WERI-Rb-1 (cell line): ENCODE data around the gene FLYWCH1.

Experiments used
- DNase-seq: peaks from one replicate; pipeline ENCODE4 v3.0.0-alpha.2; 2020
- H3K27ac ChIP-seq: fragments of 250-450 bp; sonication (Bioruptor Pico); 2 replicates; pipeline ENCODE4 v1.5.1; 2020; ENCODE audit warnings: mild to moderate bottlenecking, moderate library complexity
- H3K27me3 ChIP-seq: fragments of 250-450 bp; sonication (Bioruptor Pico); 2 replicates; pipeline ENCODE4 v1.5.1; 2021; ENCODE audit warnings: mild to moderate bottlenecking, low read depth, moderate library complexity; ENCODE audit not compliant: insufficient read depth, severe bottlenecking
- H3K36me3 ChIP-seq: fragments of 250-450 bp; sonication (Bioruptor Pico); 2 replicates; pipeline ENCODE4 v1.5.1; 2020; ENCODE audit warnings: mild to moderate bottlenecking, moderate library complexity
- H3K4me3 ChIP-seq: 2 replicates; pipeline ENCODE4 v1.5.1; 2011; ENCODE audit warnings: low read depth, mild to moderate bottlenecking, control low read depth, low read length
- H3K9me3 ChIP-seq: fragments of 250-450 bp; sonication (Bioruptor Pico); 2 replicates; pipeline ENCODE4 v1.5.1; 2021; ENCODE audit warnings: mild to moderate bottlenecking, moderate library complexity; ENCODE audit not compliant: severe bottlenecking
- CTCF ChIP-seq: IDR thresholded peaks from 2 replicates; pipeline ENCODE4 v1.5.1; 2011; ENCODE audit warnings: low read depth, mild to moderate bottlenecking, control low read depth, inconsistent platforms, low read length

Gene FLYWCH1

DNA sequence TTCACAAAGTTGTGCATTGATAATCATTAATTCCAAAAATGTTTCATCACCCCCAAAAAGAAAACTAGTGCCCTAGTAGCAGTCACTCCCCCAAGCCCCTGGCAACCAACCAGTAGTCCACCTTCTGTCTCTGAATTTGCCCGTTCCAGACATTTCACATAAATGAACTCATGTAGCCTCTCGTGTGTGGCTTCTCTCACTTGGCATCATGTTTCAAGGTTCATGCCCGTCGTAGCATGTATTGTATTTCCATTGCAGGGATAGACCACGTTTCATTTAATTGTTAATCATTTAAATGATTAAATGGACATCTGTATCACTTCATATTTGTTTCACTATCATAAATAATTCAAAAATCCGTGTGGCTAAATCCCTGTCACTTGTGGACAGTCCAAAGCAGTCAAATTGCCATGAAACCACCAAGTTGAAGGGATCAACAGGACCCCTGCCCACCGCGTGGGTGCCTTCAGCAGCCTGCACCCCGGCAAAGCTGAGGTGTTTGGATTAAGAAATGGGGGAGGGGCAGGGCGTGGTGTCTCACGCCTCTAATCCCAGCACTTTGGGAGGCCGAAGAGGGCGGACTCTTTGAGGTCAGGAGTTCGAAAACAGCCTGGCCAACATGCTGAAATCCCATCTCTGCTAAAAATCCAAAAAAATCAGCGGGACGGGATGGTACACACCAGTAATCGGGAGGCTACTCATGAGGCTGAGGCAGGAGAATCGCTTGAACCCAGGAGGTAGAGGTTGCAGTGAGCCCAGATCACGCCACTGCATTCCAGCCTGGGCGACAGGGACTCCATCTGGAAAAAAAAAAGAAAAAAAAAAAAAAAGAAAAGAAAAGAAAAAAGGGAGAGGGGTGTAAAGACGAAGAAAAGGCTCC lies 37.5 kb upstream of the FLYWCH1 start:
- H3K27ac ChIP-seq, result peak overlapping the region; percentile 35
- H3K4me3 ChIP-seq, result peak overlapping the region; percentile 27
- no peaks in the 10 kb centered on the region for H3K9me3 ChIP-seq
- DNase-seq, result peak; percentile 40
- no peaks in the 10 kb centered on the region for H3K27me3 ChIP-seq
- TF ChIP-seq CTCF, result no peak
- H3K36me3 ChIP-seq, result no peaks in the 10 kb centered on the region

DNA sequence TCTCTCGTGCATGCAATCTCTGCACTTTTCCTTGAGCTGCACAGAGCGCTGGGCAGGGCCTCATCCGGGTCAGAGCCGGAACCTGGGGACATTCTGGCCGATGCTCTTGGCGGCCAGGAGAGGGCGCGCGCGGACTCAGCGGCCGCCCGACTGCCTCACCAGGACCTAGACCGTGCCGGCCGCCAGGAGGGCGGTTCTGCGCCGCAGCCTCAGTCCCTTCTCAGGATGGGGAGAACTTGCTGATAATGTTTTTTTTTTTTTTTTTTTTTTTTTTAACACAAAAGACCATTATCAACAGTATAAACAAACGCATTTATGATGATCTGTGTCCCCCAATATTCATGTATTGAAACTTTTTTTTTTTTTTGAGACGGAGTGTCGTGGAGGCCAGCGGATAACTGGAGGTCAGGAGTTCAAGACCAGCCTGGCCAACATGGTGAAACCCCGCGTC lies 36.8 kb upstream of the FLYWCH1 start:
- Histone ChIP-seq H3K27me3 (no peaks in the 10 kb centered on the region), H3K27ac (peak overlapping the region; percentile 35; the same call in 1 of the 2 replicates), H3K4me3 (peak overlapping the region; percentile 27; the same call in 1 of the 2 replicates), H3K36me3 (no peaks in the 10 kb centered on the region), H3K9me3 (peaks cover 2% of the 10 kb centered on the region)
- TF ChIP-seq CTCF, result peak; percentile 93
- DNase-seq, result peak; percentile 72

GRCh38 chr16:2879854-2880508 lies 31.8 kb upstream of the FLYWCH1 start:
- no peaks in the 10 kb centered on the region for H3K27me3 ChIP-seq
- H3K9me3 ChIP-seq, result peaks cover 5% of the 10 kb centered on the region
- no peak overlapping the region for H3K27ac ChIP-seq
- H3K36me3 ChIP-seq, result no peaks in the 10 kb centered on the region
- no peak overlapping the region for H3K4me3 ChIP-seq
- no peak for DNase-seq
- no peak for TF ChIP-seq CTCF

DNA sequence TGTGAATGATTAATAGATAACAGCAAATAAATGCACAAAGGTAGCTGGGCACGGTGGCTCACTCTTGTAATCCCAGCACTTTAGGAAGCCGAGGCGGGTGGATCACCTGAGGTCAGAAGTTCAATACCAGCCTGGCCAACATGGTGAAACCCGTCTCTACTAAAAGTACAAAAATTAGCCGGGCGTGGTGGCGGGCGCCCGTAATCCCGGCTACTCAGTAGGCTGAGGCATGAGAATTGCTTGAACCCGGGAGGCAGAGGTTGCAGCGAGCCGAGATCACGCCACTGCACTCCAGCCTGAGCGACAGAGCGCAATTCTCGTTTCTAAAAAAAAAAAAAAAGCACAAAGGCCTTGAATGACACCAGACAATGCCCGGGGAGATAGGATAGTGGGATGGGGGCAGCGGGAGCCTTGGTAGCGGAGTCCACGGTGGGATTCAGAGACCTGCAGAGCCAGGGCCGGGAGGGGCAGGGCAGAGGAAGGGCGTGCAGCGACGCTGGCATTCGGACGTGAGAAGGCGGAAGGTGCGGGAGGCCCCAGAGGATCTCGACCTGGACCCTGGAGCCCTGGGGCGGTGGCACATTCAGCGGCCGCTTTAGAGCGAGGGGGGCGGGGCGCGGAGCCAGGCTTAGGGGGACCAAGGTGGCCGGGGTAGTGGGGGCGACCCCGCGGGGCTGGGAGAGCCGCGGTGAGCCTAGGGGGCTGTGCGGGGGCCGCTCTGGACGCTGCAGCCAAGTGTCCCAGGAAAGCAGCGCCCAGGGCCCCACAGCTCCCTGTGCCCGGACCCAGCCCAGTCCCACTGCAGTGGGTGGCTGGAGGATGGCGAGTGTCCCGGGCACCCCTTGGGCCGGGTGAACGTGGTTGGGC lies 29.7 kb upstream of the FLYWCH1 start:
- peak; percentile 43 for DNase-seq
- peak overlapping the region; percentile 85 for H3K4me3 ChIP-seq
- peaks cover 5% of the 10 kb centered on the region for H3K9me3 ChIP-seq
- H3K27ac ChIP-seq, result peak overlapping the region; percentile 42; the same call in 1 of the 2 replicates
- no peaks in the 10 kb centered on the region for H3K36me3 ChIP-seq
- TF ChIP-seq CTCF, result no peak
- H3K27me3 ChIP-seq, result no peaks in the 10 kb centered on the region

- H3K27me3 ChIP-seq, result no peaks in the 10 kb centered on the region
- H3K9me3 ChIP-seq, result peaks cover 5% of the 10 kb centered on the region
- peak; percentile 99 for DNase-seq
- no peaks in the 10 kb centered on the region for H3K36me3 ChIP-seq
- 0 out of 2 replicates have a peak, but pooled peaks have one; percentile 12 for TF ChIP-seq CTCF
- H3K4me3 ChIP-seq, result peak within 1 kb of the TSS; percentile 85
- H3K27ac ChIP-seq, result peak within 1 kb of the TSS; percentile 80
Observed at GRCh38 chr16:2882650-2883457, 28.9 kb upstream of the FLYWCH1 start, which contains the start of gene FLYWCH2. TSS of gene FLYWCH2 (plus strand) at chr16:2883215. CDS start at chr16:2896450, 13,235 bp downstream.
